ENCODE measurements around the gene KIF5C.

The KIF5C gene

DNA sequence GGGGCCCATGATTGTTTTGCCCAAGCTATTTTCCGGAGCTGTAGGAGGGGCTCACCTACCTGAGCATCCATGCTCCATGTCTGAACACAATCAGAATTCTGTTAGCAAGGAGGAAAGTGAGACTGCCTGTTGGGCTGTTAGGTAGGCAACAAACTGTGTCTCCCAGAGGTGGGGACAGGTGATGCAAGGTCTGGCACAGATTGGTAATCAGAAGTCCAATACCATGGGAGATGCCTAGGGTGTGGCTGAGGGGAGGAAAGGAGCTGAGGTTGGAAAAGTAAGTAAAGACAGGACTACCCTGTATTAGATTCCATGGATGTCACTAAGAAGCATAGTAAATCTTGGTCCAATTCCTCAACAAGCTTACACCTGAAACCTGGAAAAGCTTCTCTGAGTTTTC lies 166.5 kb downstream of the KIF5C start:
- no peak overlapping the region for H3K9ac ChIP-seq
- no peak for TF ChIP-seq Cebpa-rat (IDR thresholded peaks at IDR 0.05)

DNA sequence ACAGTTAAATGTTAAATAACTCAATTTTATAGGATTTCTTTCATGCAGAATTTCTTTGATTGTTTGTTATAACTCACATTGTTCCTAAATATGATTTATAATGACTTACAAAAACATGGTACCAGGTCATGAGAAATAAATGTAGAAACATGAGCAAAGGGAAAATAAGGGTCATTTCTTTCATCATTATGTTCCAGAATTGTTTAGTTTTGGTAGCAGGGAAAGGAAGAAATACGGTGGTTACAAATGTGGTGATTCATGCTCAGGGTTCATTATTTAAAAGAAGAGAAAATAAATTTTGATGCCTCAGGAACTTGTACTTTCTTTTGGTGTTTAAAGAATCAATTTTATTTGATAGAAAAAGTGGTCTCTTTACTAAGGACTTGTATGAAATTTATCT lies 167.9 kb downstream of the KIF5C start:
- no peak overlapping the region for H3K4me2 ChIP-seq
- H3K9ac ChIP-seq, result no peak overlapping the region
- H3K36me3 ChIP-seq, result no peaks in the 10 kb centered on the region
- H3K4me1 ChIP-seq, result no peaks in the 10 kb centered on the region
- H3K27me3 ChIP-seq, result no peaks in the 10 kb centered on the region
- H3K9me3 ChIP-seq, result peaks cover 19% of the 10 kb centered on the region
- H3K4me3 ChIP-seq, result no peak overlapping the region
- TF ChIP-seq Cebpa-rat (IDR thresholded peaks at IDR 0.05), result no peak
- H3K27ac ChIP-seq, result no peak overlapping the region
- H4K20me1 ChIP-seq, result no peaks in the 10 kb centered on the region

More for the DNA sequence above, 166.5 kb downstream of the KIF5C start:
- Histone ChIP-seq H3K4me1 (peaks cover 5% of the 10 kb centered on the region), H3K36me3 (no peaks in the 10 kb centered on the region), H3K27ac (no peak overlapping the region), H3K9me3 (peaks cover 7% of the 10 kb centered on the region; the same call in 1 of the 2 replicates), H3K4me3 (no peak overlapping the region), H3K27me3 (no peaks in the 10 kb centered on the region), H4K20me1 (no peaks in the 10 kb centered on the region), H3K4me2 (no peak overlapping the region)

DNA sequence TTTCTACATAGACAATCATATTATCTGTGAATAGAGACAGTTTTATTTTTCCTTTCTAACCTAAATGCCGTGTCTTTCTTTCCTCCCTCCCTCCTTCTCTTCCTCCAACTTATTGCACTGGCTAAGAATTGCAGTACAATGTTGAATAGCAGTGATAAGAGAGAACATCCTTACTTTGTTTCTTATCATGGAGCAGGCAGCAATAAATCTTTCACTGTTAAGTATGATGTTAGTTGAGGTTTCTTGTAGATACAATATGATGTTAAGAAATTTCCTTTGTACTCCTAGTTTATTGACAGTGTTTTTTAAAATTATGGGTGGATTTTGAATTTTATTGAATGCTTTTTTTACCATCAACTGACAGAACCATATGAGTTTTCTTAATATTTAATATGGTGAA lies 169.5 kb downstream of the KIF5C start:
- Histone ChIP-seq H3K27me3 (no peaks in the 10 kb centered on the region), H3K4me1 (no peaks in the 10 kb centered on the region), H3K27ac (no peak overlapping the region), H3K9me3 (peaks cover 16% of the 10 kb centered on the region), H3K4me2 (no peak overlapping the region), H3K36me3 (no peaks in the 10 kb centered on the region), H4K20me1 (no peaks in the 10 kb centered on the region), H3K4me3 (no peak overlapping the region), H3K9ac (no peak overlapping the region)
- no peak for TF ChIP-seq Cebpa-rat (IDR thresholded peaks at IDR 0.05)

DNA sequence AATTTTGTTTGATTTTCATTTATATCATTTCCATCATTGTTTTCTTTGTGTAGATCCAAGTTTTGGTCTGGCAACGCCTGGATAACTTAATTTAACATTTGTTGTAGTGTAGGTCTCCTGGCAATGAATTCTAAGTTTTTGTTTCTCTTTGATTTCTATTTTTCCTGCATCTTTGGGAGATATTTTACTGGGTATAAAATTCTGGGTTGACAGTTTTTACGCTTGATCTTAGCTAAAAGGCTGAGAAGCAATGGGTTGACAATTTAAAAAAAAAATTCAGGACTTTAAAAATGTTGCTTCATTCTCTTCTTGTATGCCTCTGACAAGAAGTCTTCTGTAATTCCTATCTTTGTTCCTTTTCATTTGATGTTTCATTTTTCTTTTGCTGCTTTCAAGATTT lies 172.1 kb downstream of the KIF5C start:
- H3K27ac ChIP-seq, result no peak overlapping the region
- no peaks in the 10 kb centered on the region for H4K20me1 ChIP-seq
- H3K4me1 ChIP-seq, result no peaks in the 10 kb centered on the region
- TF ChIP-seq Cebpa-rat (IDR thresholded peaks at IDR 0.05), result no peak
- H3K4me2 ChIP-seq, result no peak overlapping the region
- no peak overlapping the region for H3K4me3 ChIP-seq
- peaks cover 16% of the 10 kb centered on the region for H3K9me3 ChIP-seq
- H3K9ac ChIP-seq, result no peak overlapping the region
- H3K27me3 ChIP-seq, result no peaks in the 10 kb centered on the region
- no peaks in the 10 kb centered on the region for H3K36me3 ChIP-seq

DNA sequence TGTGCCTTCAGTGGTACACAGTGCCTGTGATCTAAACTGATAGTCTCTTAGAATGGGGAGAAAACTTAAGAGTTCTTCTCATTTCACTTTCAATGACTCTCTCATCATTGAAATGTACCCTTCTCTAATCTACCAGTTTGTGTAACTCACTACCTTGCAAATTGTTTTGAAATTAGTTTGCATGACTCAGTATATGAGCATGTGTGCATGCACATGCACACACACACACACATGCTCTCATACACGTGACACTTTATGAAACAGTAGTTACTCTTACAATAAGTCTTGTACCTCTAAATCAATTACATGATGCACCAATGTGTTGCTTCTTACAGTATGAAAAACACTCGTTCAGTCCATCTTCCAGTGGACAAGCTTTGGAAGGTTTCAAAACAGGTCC lies 174.1 kb downstream of the KIF5C start:
- H3K36me3 ChIP-seq, result no peaks in the 10 kb centered on the region
- no peak overlapping the region for H3K9ac ChIP-seq
- H3K9me3 ChIP-seq, result peaks cover 16% of the 10 kb centered on the region
- H3K4me1 ChIP-seq, result no peaks in the 10 kb centered on the region
- no peak overlapping the region for H3K27ac ChIP-seq
- no peak overlapping the region for H3K4me3 ChIP-seq
- no peaks in the 10 kb centered on the region for H3K27me3 ChIP-seq
- H4K20me1 ChIP-seq, result no peaks in the 10 kb centered on the region
- no peak for TF ChIP-seq Cebpa-rat (IDR thresholded peaks at IDR 0.05)
- no peak overlapping the region for H3K4me2 ChIP-seq

DNA sequence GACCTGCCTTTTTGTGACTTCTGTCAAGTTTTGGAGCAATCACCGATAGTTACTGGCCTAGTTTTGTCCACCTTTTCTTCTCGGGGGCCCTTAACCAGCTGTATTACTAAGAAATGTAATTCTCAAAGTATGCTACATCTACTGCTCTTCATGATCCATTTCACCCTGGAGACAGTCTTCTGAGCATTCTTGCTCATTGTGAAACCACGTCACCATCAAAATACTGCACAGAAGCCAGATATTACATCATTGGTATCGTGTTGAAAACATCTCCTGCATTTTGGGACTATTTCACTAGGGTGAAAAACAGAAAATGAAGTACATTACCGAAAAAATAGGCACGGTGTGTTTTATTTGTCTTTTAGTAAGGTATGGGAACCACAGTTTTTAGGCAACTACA lies 175.2 kb downstream of the KIF5C start:
- no peaks in the 10 kb centered on the region for H4K20me1 ChIP-seq
- no peak for TF ChIP-seq Cebpa-rat (IDR thresholded peaks at IDR 0.05)
- H3K4me1 ChIP-seq, result no peaks in the 10 kb centered on the region
- no peak overlapping the region for H3K4me3 ChIP-seq
- H3K9me3 ChIP-seq, result peaks cover 16% of the 10 kb centered on the region
- no peak overlapping the region for H3K27ac ChIP-seq
- H3K27me3 ChIP-seq, result no peaks in the 10 kb centered on the region
- H3K4me2 ChIP-seq, result no peak overlapping the region
- no peaks in the 10 kb centered on the region for H3K36me3 ChIP-seq
- no peak overlapping the region for H3K9ac ChIP-seq

DNA sequence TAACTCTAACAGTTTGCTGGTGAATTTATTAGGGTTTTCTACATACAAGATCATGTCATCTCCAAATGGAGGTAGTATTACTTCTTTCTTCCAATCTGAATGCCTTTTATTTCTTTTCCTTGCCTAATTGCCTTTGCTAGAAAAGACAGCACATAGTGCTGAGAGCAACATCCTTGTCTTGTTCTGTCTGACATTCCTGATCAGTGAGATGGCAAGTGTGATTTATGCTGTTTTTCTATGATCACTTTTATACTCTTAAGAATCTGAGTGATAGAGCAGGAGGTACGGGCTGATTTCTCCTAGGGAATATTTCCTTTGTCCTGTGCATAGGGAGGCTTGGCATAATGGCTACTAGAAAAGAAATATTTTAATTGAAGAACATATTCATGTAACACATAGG lies 180.7 kb downstream of the KIF5C start:
- H3K4me2 ChIP-seq, result no peak overlapping the region
- no peaks in the 10 kb centered on the region for H4K20me1 ChIP-seq
- no peak for TF ChIP-seq Cebpa-rat (IDR thresholded peaks at IDR 0.05)
- H3K9me3 ChIP-seq, result no peaks in the 10 kb centered on the region
- H3K36me3 ChIP-seq, result no peaks in the 10 kb centered on the region
- no peak overlapping the region for H3K9ac ChIP-seq
- H3K27ac ChIP-seq, result no peak overlapping the region
- no peak overlapping the region for H3K4me3 ChIP-seq
- no peaks in the 10 kb centered on the region for H3K4me1 ChIP-seq
- no peaks in the 10 kb centered on the region for H3K27me3 ChIP-seq

DNA sequence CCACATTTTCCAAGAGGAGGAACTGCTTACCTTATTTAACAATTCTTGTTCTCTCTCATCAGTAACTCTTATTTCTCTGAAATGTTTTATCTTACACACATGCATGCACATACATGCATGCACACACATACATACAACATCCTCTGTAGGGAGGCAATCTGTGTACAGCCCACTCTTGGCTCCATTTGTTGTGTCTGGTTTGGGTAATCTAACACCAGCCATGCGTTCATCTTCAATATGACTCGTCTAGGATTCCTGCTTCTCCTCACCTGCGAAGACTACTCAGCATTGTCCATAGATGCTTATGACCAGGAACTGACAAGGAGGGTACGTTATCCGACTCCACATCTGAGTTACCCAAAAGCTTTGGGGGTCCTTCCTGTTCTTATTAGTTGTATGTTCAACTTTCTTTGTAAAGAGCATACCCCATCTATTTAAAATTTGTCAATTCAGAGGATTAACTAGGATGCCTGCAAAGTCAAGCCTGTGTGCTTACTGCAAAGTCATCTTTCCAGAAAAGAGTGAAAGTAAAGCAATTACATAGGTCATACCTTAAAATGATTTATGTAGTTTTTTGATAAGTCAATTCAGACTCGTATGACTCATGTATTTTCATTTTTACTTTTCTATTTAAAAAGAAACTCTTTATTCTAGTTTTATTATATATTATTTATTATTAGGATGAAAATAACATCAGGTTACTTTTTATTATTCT lies 181.7 kb downstream of the KIF5C start:
- H3K4me2 ChIP-seq, result no peak overlapping the region
- no peaks in the 10 kb centered on the region for H3K4me1 ChIP-seq
- no peak overlapping the region for H3K27ac ChIP-seq
- no peaks in the 10 kb centered on the region for H3K36me3 ChIP-seq
- no peaks in the 10 kb centered on the region for H3K9me3 ChIP-seq
- no peaks in the 10 kb centered on the region for H4K20me1 ChIP-seq
- H3K27me3 ChIP-seq, result no peaks in the 10 kb centered on the region
- H3K9ac ChIP-seq, result no peak overlapping the region
- H3K4me3 ChIP-seq, result no peak overlapping the region
- no peak for TF ChIP-seq Cebpa-rat (IDR thresholded peaks at IDR 0.05)

DNA sequence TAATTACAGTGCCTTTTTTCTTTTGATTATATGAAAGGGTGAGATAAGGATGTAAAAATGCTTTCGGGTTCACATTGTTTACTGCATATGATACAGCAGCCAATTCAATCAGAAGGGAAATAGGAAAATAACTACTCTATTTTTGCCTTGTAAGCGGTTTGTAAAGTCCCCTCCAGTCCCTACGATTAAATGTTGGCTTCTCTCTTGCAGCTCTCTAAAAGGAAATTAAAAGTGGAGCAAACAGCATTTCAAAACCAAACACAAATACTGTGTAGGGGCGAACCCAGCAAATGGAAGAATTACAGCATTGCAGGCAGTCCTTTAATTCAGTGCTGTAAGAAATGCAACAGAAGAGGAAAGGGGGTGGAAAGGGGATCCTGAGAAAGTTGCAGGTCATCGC lies 182.4 kb downstream of the KIF5C start:
- Histone ChIP-seq H3K4me2 (no peak overlapping the region), H4K20me1 (no peaks in the 10 kb centered on the region), H3K36me3 (no peaks in the 10 kb centered on the region), H3K4me1 (no peaks in the 10 kb centered on the region), H3K9me3 (no peaks in the 10 kb centered on the region), H3K27ac (no peak overlapping the region), H3K27me3 (no peaks in the 10 kb centered on the region), H3K4me3 (no peak overlapping the region), H3K9ac (no peak overlapping the region)
- no peak for TF ChIP-seq Cebpa-rat (IDR thresholded peaks at IDR 0.05)

DNA sequence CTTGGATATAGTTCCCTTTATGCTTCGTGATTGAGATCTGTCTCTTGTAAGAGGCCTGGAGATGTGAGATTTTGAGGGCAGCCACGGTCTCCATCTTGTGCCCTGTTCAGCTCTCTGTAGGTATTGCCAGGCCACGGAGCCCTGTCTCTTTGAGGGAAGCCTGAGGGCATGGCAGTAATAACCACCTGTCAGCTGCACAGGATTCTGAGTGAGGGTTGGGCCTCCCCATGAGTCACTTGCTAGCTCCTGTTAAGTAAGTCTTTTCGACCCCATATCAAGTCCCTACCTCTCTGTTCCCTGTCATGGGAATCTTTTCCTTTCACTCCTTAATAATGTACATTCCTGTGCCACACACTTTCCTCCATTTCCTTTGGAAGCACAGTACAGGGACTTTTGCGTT lies 183.9 kb downstream of the KIF5C start:
- H3K4me2 ChIP-seq, result no peak overlapping the region
- H3K9ac ChIP-seq, result no peak overlapping the region
- TF ChIP-seq Cebpa-rat (IDR thresholded peaks at IDR 0.05), result no peak
- H3K36me3 ChIP-seq, result no peaks in the 10 kb centered on the region
- H3K27me3 ChIP-seq, result no peaks in the 10 kb centered on the region
- H3K4me1 ChIP-seq, result no peaks in the 10 kb centered on the region
- no peak overlapping the region for H3K27ac ChIP-seq
- no peaks in the 10 kb centered on the region for H3K9me3 ChIP-seq
- no peak overlapping the region for H3K4me3 ChIP-seq
- H4K20me1 ChIP-seq, result no peaks in the 10 kb centered on the region

DNA sequence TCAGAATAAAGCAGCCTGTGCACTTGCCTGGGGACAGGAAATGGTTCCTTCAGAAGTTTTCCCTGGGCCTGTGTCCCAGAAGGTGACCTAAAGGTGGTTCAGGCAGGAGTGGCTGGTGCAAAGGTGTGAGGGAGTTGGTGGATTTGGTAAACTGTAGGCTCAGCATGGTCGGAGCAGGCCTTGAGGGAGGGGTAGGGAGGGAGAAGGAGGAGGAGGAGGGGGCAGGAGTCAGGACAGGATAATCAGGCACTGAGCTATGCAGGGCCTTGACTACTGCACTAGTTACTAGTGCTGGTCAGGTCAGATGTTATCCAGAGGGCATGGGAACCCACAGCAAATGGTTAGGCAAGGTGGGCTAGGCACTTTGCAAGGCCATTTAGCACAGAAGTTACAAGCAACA lies 184.8 kb downstream of the KIF5C start:
- Histone ChIP-seq H4K20me1 (no peaks in the 10 kb centered on the region), H3K4me3 (no peak overlapping the region), H3K9ac (no peak overlapping the region), H3K4me1 (no peaks in the 10 kb centered on the region), H3K9me3 (no peaks in the 10 kb centered on the region), H3K27me3 (no peaks in the 10 kb centered on the region), H3K4me2 (no peak overlapping the region), H3K27ac (no peak overlapping the region), H3K36me3 (no peaks in the 10 kb centered on the region)
- no peak for TF ChIP-seq Cebpa-rat (IDR thresholded peaks at IDR 0.05)
